Activated CD4-positive, CD25-positive, alpha-beta regulatory T cell treated with anti-CD3 and anti-CD28 coated beads, Interleukin-2, amount 50 U/mL, for 16 hours (primary cell): ENCODE data around the gene HELZ.
"Not testable (repeated sequence)": the region's sequence is repeated elsewhere in the genome, so short reads cannot be mapped to it uniquely, and the experiment has no call there.

Source experiments
- DNase-seq: peaks from one replicate; pipeline ENCODE4 v3.0.0-alpha.2; 2020; ENCODE audit warnings: low read depth, low spot score

HELZ gene

DNA sequence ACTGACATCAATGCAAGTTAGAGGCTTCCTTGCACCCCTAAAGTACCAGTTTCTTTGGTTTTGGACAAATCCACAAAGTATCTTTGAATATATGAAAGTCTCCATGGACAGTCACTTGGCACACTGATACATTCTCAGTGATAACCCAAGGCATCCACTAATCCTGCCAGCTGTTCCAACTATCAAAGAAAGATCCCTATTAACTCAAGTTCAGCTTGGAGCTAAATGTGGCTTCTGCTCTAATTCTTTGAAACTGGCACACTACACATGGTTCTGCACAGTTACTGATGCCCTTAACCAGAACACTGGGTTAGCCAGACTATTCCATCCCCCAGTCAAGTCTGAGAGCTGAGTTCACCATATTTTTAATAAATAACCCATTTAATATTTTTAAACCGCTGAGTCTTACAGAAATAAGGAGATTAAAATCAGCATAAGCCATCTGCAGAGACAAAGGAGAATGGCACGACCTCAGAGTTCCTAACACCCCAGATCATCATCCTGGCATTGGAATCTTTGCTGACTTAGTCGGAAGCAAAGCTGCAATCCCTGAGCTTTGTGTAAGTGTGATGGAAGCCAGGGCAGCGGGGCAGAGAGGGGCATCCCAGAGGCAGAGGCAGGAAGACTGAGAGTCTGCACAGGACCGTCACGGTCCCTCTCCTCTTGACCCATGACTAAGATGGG is 194.4 kb downstream of the HELZ start:
- no peak for DNase-seq

DNA sequence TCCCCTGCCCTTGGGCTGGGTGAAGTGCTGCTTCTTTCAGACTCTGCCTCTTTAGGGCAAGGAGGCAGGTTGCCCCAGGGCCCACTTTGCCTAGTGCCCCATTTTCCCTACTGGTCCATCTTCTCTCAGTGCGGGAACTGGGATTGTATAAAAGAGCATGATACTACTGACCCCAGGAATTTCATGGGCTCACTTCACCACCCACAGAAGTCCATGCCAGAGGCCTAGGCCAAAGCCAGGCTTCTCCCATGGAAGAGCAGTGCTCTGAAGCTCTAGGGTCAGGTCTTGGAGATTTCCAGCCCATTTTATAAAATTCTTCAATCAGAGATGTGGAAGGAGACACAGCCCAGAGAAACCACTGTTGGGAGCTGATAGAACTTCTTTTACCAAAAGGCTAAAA is 194.9 kb downstream of the HELZ start:
- DNase-seq, result no peak

- DNase-seq, result no peak
Observed at GRCh38 chr17:67049025-67049739, 195.8 kb downstream of the HELZ start.

DNA sequence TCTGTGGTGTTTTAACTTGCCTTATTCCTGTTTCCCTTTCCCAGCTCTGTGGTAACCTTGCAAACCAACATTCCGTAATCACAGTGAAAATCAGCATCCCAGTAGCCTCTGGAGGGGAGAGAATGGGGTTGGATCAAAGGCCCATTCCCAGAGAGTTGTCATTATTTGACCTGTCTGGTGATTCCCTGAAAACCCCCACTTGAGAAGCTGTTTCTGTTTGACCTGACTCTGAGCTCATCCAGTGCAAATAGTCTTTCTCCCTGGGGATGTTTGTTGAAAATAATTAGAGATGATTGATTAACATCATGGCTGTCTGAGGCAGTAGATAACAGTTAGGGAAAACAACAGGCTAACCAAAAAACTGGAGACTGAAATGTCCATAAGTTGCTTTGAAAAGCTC is 197.6 kb downstream of the HELZ start:
- no peak for DNase-seq

- DNase-seq, result no peak
Observed at GRCh38 chr17:67046398-67046797, 198.6 kb downstream of the HELZ start.

DNA sequence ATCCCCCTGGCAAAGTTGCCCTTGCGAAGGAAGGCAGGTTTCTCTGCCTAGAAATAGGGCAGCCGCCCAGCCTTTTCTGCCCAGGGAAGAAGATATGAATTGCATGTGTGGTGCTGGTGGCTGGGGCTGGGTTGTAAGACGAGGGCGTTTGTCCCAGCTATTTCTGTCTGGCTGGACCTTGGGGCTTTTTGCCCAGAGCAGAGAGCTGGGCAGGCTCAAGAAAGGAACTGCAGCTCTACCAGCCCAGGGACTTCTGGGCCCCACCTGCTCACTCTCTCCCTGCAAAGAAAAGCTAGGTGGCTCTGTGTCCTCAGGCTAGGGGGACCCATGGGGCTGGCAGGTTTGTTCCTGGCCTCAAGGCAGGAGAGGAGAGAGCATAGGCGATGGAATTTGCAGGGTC is 200.1 kb downstream of the HELZ start:
- no peak for DNase-seq

GRCh38 chr17:67044016-67044772 is 200.8 kb downstream of the HELZ start, which contains the start of gene CACNG1:
Gene CACNG1, plus strand, starts transcription at chr17:67044554. Its CDS starts 107 bp downstream, at chr17:67044661.
- DNase-seq, result no peak

DNA sequence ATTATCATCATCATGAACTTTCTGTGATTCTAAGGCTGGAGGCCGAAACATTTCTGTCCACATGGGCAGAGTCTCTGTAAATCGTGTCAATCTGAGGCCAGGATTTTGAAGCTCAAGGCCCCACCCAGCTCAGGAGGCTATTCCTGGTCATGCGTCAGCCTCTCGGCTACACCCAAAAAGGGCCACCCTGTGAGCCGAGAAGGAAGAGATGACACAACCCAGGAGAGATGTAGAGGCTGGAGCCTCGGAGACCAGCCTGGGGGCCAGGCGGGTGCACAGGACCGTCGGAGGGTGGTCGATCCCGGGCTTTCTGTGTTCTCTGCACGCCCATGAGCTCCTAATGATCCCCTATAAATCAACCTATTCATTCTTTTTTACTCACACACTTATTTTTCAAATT is 201.7 kb downstream of the HELZ start:
- DNase-seq, result no peak

DNA sequence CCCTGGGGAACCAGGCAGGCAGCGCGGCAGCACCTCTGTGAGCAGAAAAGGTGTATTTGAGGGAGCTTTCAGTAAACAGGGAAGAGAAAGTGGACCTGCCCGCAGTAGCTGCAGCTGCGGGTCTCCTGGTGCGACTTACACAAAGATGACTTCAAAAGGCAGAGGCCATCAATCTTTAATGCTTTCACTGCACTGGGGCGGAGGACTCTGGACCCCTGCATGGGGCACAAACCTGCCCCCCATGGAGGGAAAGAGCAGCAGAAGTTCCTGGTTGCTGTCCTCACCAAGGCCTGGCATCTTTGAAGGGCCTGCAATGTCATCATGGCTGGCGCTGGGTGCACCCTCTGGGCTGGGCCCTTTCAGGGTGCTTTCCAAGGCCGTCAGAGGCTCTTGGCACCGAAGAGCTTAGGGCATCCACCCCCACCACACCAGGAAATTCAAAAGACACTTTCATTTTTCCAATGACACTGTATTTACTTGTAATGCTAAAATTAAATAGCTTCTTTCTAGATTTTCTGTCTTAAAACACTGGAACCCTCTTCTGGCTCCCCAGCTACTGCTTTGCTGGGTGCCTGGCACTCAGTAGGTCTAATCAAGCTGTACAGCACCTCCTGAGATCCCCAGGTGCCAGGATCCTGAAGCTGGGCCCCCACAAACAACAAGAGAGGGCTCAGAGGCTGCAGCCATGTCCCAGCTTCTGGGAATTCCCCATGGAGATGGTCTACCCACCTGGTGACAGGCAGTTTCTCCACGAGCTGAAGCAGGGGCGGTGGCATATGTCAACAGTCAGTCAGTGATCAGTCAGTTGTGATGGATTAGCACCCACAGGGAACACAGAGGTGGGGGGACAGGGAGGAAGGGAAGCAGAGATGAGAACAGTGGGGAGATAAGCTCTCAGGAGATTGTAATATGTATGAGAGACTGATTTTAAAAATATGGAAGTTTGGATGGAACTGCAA is 202.8 kb downstream of the HELZ start:
- DNase-seq, result no peak

DNA sequence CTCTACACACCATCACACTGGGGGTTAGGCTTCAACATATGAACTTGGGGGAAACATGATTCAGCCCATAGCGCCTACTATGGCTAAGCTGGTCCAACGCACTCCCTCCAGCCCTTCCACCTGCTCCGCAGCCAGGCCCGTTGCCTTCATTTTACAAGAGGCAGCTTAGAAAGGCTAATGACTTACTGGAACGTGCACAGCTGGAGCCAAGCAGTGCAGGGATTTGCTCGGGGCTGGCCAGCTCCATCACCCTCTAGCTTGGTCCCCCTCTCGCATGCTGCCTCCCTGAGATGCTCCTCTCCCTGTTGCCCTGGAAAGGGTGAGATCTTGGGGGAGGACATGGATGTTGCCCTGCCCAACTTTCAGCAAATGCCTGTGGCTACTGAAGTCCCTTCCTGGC is 203.5 kb downstream of the HELZ start:
- no peak for DNase-seq

GRCh38 chr17:67041119-67041518 is 203.9 kb downstream of the HELZ start:
- not testable (repeated sequence) for DNase-seq

GRCh38 chr17:67040652-67041051 is 204.3 kb downstream of the HELZ start:
- DNase-seq, result no peak

GRCh38 chr17:67038861-67039365 is 206.1 kb downstream of the HELZ start:
- DNase-seq, result no peak

DNA sequence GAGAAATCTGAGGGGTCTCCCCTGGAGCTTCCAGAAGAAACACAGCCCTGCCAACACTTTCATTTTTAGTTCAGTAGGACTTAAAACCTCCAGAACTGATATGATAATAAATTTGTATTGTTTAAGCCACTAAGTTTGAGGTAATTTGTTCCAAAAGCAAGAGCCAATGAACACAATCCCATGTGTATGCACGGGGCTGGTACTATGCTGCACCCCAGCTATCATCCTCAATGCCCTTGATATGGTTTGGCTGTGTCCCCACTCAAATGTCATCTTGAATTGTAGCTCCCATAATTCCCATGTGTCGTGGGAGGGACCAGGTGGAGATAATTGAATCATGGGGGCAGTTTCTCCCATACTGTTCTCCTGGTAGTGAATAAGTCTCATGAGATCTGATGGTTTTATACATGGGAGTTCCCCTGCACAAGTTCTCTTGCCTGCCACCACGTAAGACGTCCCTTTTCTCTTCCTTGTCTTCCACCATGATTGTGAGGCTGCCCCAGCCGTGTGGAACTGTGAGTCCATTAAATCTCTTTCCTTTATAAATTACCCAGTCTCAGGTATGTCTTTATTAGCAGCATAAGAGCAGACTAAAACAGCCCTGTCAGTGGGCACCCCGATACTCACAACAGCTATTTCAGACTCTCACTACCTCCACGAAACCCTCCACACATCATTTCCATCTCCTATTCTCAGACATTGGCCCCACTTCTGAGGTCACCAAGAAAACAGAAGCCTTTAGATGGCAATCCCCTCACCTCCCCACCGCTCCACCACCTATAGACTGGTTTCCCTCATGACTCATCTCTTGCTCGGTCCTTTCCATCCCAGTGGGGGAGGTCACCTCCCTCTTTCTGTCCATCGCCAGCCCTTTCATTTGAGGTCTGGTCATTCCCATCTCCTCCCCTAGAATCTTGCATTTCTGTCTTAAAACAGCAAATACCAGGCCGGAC is 209.6 kb downstream of the HELZ start:
- DNase-seq, result no peak

DNA sequence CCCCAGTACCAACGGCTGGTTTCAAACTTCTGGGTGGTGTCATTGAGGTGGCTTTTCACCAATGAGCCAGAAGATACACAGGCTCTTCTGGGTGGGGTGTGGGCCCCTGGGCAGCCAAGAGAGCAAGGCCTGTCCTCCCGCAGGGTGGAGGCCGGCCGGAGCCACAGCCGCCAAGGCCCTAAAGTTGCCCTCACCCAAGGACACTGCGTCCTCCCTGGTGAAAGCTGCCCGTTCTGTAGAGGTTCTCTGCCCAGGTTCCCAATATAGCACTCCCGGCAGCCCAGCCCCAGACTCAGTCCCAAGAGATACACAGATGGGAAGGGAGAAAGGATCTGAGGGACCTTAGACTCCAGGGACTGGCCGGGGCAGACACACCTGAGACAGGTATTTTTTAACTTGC is 211.4 kb downstream of the HELZ start:
- DNase-seq, result no peak

GRCh38 chr17:67032985-67033384 is 212.0 kb downstream of the HELZ start:
- DNase-seq, result no peak

GRCh38 chr17:67032382-67032781 is 212.6 kb downstream of the HELZ start:
- DNase-seq, result no peak

DNA sequence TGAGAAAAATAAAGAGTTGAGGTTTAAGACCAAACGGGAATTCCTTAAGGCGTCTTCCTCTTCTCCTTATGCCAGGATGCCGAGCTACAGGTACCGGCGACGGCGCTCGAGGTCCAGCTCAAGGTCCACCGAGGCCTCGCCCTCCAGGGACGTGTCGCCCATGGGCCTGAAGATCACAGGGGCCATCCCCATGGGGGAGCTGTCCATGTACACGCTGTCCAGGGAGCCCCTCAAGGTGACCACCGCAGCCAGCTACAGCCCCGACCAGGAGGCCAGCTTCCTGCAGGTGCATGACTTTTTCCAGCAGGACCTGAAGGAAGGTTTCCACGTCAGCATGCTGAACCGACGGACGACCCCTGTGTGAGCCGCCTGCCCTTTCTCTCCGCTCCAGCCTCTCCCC is 214.4 kb downstream of the HELZ start:
- DNase-seq, result no peak

- no peak for DNase-seq
Observed at GRCh38 chr17:67027031-67027628, 217.9 kb downstream of the HELZ start.

DNA sequence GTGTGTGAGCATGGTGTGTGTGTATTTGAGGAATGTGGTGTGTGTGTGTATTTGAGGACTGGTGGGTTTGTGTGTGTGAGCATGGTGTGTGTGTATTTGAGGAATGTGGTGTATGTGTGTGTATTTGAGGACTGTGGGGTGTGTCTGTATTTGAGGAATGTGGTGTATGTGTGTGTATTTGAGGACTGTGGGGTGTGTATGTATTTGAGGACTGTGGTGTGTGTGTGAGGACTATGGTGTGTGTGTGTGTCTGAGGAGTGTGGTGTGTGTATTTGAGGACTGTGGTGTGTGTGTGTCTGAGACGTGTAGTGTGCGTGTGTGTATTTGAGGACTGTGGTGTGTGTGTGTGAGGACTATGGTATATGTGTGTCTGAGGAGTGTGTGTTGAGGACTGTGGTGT is 218.7 kb downstream of the HELZ start:
- no peak for DNase-seq
